ENCODE measurements around the gene PDGFRB.

Gene PDGFRB

DNA sequence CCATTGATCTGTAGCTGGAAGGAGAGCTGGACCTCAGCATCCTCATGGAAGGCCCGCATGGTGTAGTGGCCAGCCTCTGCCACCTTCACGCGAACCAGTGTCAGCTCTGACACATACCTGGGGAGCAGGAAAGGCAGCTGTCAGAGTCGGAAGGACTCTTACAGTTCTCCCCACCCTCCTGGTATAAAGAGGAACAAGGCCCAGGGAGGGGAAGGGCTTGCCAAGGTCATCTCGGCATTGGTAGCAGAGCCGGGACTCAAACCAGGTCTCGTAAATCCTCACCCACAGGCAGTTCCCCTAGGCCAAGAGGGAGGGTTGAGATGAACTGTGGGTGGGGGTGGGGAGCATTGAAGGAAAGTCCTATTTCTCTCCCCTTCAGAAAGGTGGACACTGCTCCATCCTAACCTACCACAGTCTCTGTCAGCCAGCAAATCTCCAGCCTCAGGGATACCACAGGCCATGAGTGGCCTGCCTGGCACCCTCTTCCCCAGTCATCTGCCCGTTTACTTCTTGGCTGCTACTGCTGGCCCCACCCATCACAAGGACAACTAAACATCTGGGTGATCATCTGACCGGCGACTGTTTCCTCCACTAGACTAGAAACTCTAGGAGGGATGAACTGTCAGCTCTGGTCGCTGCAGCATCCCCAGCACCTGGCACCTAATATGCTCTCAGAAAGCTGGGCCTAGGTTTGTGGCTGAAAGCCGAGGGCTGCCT is 23.5 kb downstream of the PDGFRB start:
- no peak overlapping the region for H3K27ac ChIP-seq
- TF ChIP-seq, protein P1, sequence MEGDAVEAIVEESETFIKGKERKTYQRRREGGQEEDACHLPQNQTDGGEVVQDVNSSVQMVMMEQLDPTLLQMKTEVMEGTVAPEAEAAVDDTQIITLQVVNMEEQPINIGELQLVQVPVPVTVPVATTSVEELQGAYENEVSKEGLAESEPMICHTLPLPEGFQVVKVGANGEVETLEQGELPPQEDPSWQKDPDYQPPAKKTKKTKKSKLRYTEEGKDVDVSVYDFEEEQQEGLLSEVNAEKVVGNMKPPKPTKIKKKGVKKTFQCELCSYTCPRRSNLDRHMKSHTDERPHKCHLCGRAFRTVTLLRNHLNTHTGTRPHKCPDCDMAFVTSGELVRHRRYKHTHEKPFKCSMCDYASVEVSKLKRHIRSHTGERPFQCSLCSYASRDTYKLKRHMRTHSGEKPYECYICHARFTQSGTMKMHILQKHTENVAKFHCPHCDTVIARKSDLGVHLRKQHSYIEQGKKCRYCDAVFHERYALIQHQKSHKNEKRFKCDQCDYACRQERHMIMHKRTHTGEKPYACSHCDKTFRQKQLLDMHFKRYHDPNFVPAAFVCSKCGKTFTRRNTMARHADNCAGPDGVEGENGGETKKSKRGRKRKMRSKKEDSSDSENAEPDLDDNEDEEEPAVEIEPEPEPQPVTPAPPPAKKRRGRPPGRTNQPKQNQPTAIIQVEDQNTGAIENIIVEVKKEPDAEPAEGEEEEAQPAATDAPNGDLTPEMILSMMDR (conservative IDR thresholded peaks at IDR 0.05), result no peak

DNA sequence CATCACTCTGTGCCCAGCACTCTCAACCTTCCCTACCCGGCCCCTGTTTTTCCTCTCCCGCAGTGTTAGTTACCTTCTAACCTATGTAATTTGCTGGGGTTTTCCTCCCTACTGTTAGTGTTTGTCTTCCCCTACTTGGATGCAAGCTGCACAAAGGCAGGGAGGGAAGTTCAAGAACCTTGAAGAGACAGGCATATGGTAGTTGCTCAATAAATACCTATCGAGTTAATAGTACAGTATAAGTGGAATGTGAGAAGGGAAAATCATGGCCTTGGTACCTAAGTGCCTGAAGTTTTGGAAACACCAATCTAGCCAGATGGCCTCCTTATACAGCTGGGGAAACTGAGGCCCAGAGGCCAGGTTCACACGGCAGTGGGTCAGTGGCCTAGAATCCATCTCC is 24.2 kb downstream of the PDGFRB start:
- TF ChIP-seq, protein P1 (conservative IDR thresholded peaks at IDR 0.05), result no peak
- no peak overlapping the region for H3K27ac ChIP-seq

DNA sequence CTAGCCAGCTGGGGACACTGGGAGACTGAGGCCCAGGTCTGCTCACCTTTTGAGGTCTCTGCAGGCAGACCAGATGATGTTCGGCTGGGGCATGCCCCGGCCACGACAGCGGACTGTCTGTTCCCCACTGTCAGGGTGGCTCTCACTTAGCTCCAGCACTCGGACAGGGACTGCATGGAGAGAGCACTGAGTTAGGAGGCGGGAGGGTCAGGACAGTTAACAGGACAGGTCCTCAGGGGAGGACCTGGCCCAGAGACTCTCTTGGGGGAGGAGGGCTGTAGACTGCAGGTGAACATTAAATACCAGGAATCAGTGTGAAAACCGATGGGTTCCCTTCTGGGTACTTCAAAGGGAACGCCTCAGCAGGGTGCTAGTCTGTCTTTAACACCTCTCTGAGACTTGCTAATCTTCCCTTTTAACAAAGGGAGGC is 25.1 kb downstream of the PDGFRB start:
- H3K27ac ChIP-seq, result no peak overlapping the region
- TF ChIP-seq, protein P1 (conservative IDR thresholded peaks at IDR 0.05), result no peak

DNA sequence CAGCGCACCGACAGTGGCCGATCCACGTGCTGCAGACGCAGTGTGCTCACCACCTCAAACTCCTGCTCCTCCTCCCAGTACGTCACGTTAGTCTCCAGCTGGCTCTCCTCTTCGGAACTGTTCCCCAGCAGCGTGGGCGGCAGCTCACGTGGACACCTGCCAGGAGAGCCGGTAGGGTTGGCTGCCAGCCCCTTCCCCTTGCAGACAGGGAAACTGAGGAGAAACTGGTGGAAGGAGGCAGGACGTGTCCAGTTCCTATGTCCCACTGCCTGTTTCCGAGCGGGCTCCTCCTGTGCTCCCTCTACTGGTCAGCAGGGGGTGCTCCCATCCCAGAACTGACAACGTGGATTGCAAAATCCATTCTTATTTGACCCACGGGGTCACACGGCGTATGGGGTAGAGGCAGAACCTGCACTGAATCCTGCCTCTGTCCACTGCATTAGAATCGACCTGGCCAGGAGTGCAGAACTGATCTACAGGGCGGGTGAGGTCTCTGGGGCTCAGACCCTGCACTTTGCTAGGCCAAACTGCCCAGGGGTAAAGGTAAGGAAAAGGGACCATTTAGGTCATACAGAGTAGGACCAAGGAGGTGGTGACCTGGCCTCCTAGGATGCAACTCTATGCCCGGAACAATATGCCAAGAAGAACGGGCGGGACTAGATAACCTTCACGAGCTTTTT is 25.7 kb downstream of the PDGFRB start:
- TF ChIP-seq, protein P1 (conservative IDR thresholded peaks at IDR 0.05), result peak; percentile 92
- no peak overlapping the region; the same call in 1 of the 2 replicates for H3K27ac ChIP-seq

DNA sequence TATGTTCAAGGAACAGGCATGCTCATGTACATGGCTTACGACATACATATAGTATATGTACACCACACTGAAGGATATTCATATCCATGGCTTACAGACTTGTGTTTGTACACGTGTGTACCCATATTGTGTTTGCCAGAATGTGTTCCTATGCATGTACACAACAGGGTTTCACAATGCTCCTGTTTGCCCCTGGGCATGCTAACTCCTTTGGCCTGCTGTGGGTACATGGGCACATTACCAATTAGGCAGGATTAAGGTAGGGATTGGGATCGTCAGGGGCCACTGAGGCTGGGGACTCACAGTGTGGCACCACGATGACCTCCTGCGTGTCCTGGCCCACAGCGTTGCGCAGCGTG is 26.2 kb downstream of the PDGFRB start:
- TF ChIP-seq, protein P1 (conservative IDR thresholded peaks at IDR 0.05), result no peak

DNA sequence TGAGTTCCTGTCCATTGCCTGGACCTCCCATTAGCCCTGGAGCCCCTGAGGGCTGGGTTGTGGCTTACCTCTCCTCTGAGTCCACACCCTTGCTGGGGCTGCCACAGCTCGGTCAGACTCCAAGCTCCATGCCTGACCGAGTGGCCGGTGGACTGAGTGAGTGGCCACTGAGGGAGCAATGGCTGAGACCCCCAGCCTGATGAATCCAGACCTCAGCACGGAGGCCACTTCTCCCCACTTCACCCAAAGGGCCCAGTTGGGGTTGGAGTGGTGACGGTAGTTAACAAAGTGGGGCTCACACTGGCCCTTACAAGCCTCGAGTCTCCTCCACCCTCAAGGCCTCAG is 28.8 kb downstream of the PDGFRB start:
- TF ChIP-seq, protein P1 (conservative IDR thresholded peaks at IDR 0.05), result no peak

More for the DNA sequence above, 26.2 kb downstream of the PDGFRB start:
- no peak overlapping the region; the same call in 1 of the 2 replicates for H3K27ac ChIP-seq

DNA sequence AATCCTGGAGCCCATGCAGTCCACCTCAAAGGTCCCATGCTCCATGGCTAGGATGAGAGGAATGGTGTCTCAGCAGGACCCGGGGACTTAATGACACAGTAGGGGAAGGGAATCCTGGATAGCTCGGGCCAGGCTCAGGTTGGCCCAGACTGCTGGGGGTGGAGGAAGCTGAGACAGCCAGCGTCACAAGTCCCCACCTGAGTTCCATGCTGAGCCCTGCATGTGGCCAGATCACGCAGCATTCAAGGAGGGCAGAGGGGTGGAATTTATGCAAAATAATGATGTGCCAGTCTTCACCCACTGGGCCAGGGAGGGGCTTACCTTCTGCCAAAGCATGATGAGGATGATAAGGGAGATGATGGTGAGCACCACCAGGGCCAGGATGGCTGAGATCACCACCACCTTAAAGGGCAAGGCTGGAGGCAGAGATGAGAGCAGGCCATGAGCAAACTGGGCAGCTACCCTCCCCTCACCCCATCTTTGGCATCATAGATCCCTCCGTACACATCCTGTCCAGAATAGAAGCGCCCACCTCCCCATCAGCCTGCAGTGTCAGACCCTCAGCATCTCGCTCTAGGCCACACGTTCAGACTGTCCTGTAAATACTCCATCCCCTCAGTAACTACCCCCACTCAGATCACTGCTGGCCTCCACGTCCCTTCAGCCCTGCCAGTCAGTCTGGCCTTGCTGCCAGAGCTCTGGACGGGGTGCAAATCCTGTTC is 29.3 kb downstream of the PDGFRB start:
- TF ChIP-seq, protein P1 (conservative IDR thresholded peaks at IDR 0.05), result no peak
- no peak overlapping the region for H3K27ac ChIP-seq

More for the DNA sequence above, 28.8 kb downstream of the PDGFRB start:
- no peak overlapping the region for H3K27ac ChIP-seq

Data from VCaP (cell line).